Mucosa of rectum (tissue), 2 donors: Measurements from ENCODE around the gene HS3ST4.

Experiments used
- H3K27ac ChIP-seq, 2 donors: one replicate each; pipeline ENCODE4 v1.7.0; 2013; ENCODE audit warnings: inconsistent platforms in 2 of 2, low read depth in 2 of 2, low read length in 2 of 2
- H3K27me3 ChIP-seq, 2 donors: one replicate each; pipeline ENCODE4 v1.7.0; 2013; ENCODE audit warnings: low read length in 2 of 2; ENCODE audit not compliant: control insufficient read depth in 2 of 2, insufficient read depth in 2 of 2
- H3K36me3 ChIP-seq, 2 donors: one replicate each; pipeline ENCODE4 v1.7.0; 2013; ENCODE audit warnings: low read length in 2 of 2; ENCODE audit not compliant: control insufficient read depth in 2 of 2, insufficient read depth in 2 of 2
- H3K4me1 ChIP-seq, 2 donors: one replicate each; pipeline ENCODE4 v1.7.0; 2013; ENCODE audit warnings: low read length in 2 of 2, mild to moderate bottlenecking in 1 of 2; ENCODE audit not compliant: control insufficient read depth in 2 of 2, insufficient read depth in 2 of 2
- H3K4me3 ChIP-seq, 2 donors: one replicate each; pipeline ENCODE4 v1.7.0; 2013; ENCODE audit warnings: low read length in 2 of 2
- H3K9ac ChIP-seq, 2 donors: one replicate each; pipeline ENCODE4 v1.7.0; 2013; ENCODE audit warnings: low read length in 2 of 2, low read depth in 1 of 2, mild to moderate bottlenecking in 1 of 2
- H3K9me3 ChIP-seq, 2 donors: one replicate each; pipeline ENCODE4 v1.7.0; 2013; ENCODE audit warnings: low read length in 2 of 2; ENCODE audit not compliant: control insufficient read depth in 2 of 2
- donor health status: healthy.
- donor health status: Normal muscosa, but diverticular disease.

HS3ST4 gene

GRCh38 chr16:26155221-26155620 lies 463.5 kb downstream of the HS3ST4 start:
- Histone ChIP-seq H3K4me3 (no peak overlapping the region), H3K9me3 (peaks cover 1 to 4% of the 10 kb centered on the region in 2 donors), H3K27ac (no peak overlapping the region), H3K4me1 (no peaks in the 10 kb centered on the region), H3K9ac (no peak overlapping the region), H3K27me3 (no peaks in the 10 kb centered on the region), H3K36me3 (no peaks in the 10 kb centered on the region)

- no peaks in the 10 kb centered on the region for H3K4me1 ChIP-seq
- no peak overlapping the region for H3K9ac ChIP-seq
These were observed 465.6 kb downstream of the HS3ST4 start for GRCh38 chr16:26157319-26157718.

DNA sequence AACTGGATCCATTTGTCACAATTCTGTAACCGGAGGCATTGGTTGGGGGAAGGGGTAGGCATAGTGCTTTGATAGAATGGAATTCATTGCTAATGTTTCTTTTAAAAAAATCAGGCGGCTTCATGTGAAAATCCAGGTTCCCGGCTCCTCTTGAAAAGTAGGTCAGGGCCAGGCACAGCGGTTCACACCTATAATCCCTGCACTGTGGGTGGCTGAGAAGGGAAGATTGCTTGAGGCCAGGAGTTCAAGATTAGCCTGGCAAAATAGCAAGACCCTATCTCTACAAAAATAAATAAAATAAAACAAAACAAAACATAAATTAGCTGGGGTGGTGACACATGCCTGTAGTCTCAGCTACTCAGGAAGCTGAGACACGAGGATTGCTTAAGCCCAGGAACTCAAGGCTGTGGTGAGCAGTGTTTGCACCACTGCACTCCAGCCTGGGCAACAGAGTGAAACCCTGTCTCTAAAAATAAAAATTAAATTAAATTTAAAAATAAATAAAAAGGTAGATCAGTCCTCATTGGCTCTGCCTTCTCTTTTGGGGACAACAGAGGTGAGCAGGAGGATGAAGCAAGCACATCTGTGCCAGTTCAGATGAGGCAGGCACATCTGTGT lies 466.5 kb downstream of the HS3ST4 start:
- Histone ChIP-seq H3K9me3 (peaks cover 0 to 4% of the 10 kb centered on the region in 2 donors), H3K4me3 (no peak overlapping the region), H3K27ac (no peak overlapping the region)

More at GRCh38 chr16:26157319-26157718, 465.6 kb downstream of the HS3ST4 start:
- H3K27me3 ChIP-seq: no peaks in the 10 kb centered on the region
- no peaks in the 10 kb centered on the region for H3K36me3 ChIP-seq
- no peak overlapping the region for H3K27ac ChIP-seq
- H3K9me3 ChIP-seq: peaks cover 0 to 4% of the 10 kb centered on the region in 2 donors
- no peak overlapping the region for H3K4me3 ChIP-seq

GRCh38 chr16:26161461-26162180 lies 469.9 kb downstream of the HS3ST4 start:
- Histone ChIP-seq H3K36me3 (no peaks in the 10 kb centered on the region), H3K9me3 (peaks cover 0 to 3% of the 10 kb centered on the region in 2 donors), H3K27me3 (no peaks in the 10 kb centered on the region), H3K4me3 (no peak overlapping the region), H3K27ac (no peak overlapping the region), H3K9ac (no peak overlapping the region), H3K4me1 (no peaks in the 10 kb centered on the region)

More for the DNA sequence above, 466.5 kb downstream of the HS3ST4 start:
- H3K4me1 ChIP-seq: no peaks in the 10 kb centered on the region
- H3K27me3 ChIP-seq: no peaks in the 10 kb centered on the region
- no peak overlapping the region for H3K9ac ChIP-seq
- no peaks in the 10 kb centered on the region for H3K36me3 ChIP-seq

DNA sequence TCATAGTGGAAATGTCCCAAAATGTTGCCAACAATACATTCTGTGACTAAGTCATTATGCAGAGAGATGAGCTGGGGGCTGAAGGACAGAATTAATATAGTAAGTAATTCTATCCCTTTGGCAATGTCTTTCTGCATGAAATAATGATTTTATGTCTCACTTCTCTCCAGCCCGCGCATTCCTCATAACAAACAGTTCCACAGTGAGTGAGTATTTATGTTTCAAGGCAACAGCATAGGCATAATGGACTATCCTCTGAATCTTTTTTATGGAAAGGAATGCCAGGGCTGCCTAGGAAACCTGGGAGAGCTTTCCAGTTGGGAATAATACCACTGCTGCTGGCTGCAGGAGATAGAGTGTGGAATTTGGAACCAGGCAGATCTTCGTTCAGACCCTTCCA lies 477.7 kb downstream of the HS3ST4 start:
- H3K4me1 ChIP-seq: no peaks in the 10 kb centered on the region
- H3K9me3 ChIP-seq: no peaks in the 10 kb centered on the region
- H3K27ac ChIP-seq: no peak overlapping the region
- H3K9ac ChIP-seq: no peak overlapping the region
- no peaks in the 10 kb centered on the region for H3K27me3 ChIP-seq
- H3K36me3 ChIP-seq: no peaks in the 10 kb centered on the region
- no peak overlapping the region for H3K4me3 ChIP-seq

DNA sequence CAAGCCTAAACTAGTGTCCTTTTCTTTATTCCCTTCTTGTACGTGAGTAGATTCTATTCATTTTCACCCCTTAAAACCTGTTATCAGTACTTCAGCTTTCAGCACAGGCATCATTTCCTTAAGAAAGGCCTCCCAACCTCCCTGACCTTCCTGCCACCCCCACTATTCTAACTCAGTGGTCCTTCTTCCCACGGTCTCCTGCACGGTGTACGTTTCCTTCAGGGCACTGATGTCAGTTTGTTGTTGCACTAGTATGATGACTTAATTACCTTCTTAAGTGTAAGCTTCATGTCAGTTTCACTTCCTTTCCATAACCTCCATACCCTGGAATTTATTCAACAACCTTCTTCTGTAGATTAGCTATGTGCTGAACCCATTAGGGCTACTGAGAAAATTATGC lies 484.2 kb downstream of the HS3ST4 start:
- no peaks in the 10 kb centered on the region for H3K27me3 ChIP-seq
- H3K9me3 ChIP-seq: no peaks in the 10 kb centered on the region
- no peak overlapping the region for H3K9ac ChIP-seq
- H3K4me3 ChIP-seq: no peak overlapping the region
- no peaks in the 10 kb centered on the region for H3K4me1 ChIP-seq
- H3K27ac ChIP-seq: no peak overlapping the region
- no peaks in the 10 kb centered on the region for H3K36me3 ChIP-seq

DNA sequence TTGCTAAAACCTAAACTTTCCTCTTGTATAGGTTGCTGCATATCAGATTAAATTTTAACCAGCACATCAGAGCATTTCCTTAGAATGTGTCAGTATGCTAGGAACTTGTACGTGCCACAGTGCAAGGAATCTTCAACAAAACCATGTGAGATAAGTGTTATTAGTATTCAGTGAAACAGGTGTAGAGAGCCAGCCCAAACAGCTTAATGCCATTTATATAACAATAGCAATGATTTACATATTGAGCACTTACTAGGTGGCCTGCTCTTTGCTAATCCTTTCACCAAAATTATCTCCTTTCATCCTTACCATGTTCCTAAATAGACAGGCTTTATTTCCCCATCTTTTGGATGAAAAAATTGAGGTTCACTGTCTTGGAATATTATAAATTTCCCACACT lies 485.7 kb downstream of the HS3ST4 start:
- Histone ChIP-seq H3K27me3 (no peaks in the 10 kb centered on the region), H3K9me3 (no peaks in the 10 kb centered on the region), H3K4me3 (no peak overlapping the region)

GRCh38 chr16:26178298-26178697 lies 486.5 kb downstream of the HS3ST4 start:
- H3K4me3 ChIP-seq: no peak overlapping the region
- H3K4me1 ChIP-seq: no peaks in the 10 kb centered on the region
- H3K27ac ChIP-seq: no peak overlapping the region
- no peaks in the 10 kb centered on the region for H3K36me3 ChIP-seq
- no peak overlapping the region for H3K9ac ChIP-seq
- H3K27me3 ChIP-seq: no peaks in the 10 kb centered on the region
- H3K9me3 ChIP-seq: no peaks in the 10 kb centered on the region

More for the DNA sequence above, 485.7 kb downstream of the HS3ST4 start:
- Histone ChIP-seq H3K36me3 (no peaks in the 10 kb centered on the region), H3K27ac (no peak overlapping the region), H3K4me1 (no peaks in the 10 kb centered on the region), H3K9ac (no peak overlapping the region)

DNA sequence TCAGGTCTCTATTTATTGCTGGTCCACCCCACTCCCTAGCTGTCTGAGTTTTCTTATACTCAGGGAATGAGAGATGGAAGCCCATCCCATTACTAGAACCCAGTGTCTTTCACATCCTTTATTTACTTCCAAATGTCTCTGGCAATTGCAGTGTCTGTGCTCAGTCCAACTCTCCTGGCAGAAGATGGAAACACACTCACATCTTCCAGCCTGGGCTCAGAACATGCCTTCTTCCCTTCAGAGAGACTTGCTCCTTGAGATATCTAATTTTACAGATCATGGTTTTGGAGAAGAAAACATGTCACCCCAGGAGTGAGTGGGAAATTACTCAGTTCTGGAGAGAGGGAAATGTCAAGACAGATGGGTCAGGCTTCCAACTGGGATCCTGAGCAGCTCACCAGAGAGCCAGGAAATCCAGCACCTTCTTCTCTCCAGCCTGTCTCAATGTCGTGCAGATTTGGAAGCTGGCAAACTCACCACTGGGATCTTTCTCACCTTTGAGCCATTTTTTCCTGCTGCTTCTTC lies 494.4 kb downstream of the HS3ST4 start:
- Histone ChIP-seq H3K27ac (no peak overlapping the region), H3K36me3 (no peaks in the 10 kb centered on the region), H3K9ac (no peak overlapping the region), H3K9me3 (no peaks in the 10 kb centered on the region), H3K4me1 (no peaks in the 10 kb centered on the region), H3K4me3 (no peak overlapping the region), H3K27me3 (no peaks in the 10 kb centered on the region)
